Stimulated activated naive B cell treated with anti-CD40 and anti-IgM and Interleukin-4, amounts not matched to agents 10 μg/mL and 1 μg/mL and 100 μg/mL, for 72 hours (primary cell): ENCODE data around the gene NTN1.

Experiments
- ATAC-seq, 2 donors: fragments of 150-1000 bp; cut with Tn5 transposase; replicated peaks; 2 replicates each; pipeline ENCODE4 v1.10.0; 2021; ENCODE audit warnings: moderate library complexity in 1 of 2
- DNase-seq: peaks from one replicate; pipeline ENCODE4 v3.0.0; 2021
- H3K27ac Mint-ChIP-seq: one replicate; pipeline ENCODE4 v1.8.0; 2022; ENCODE audit warnings: mild to moderate bottlenecking, mixed read lengths
- H3K27me3 Mint-ChIP-seq, 2 donors: one replicate each; pipeline ENCODE4 v1.8.0; 2022; ENCODE audit warnings: mixed read lengths in 2 of 2
- H3K36me3 Mint-ChIP-seq, 2 donors: one replicate each; pipeline ENCODE4 v1.8.0; 2022; ENCODE audit warnings: mixed read lengths in 2 of 2, mild to moderate bottlenecking in 1 of 2
- H3K4me1 Mint-ChIP-seq, 2 donors: one replicate each; pipeline ENCODE4 v1.8.0; 2022; ENCODE audit warnings: mixed read lengths in 2 of 2, mild to moderate bottlenecking in 1 of 2
- H3K4me3 Mint-ChIP-seq, 2 donors: one replicate each; pipeline ENCODE4 v1.8.0; 2022; ENCODE audit warnings: mild to moderate bottlenecking in 2 of 2, mixed read lengths in 2 of 2, moderate library complexity in 1 of 2
- H3K9me3 Mint-ChIP-seq, 2 donors: one replicate each; pipeline ENCODE4 v1.8.0; 2022; ENCODE audit warnings: mixed read lengths in 2 of 2, mild to moderate bottlenecking in 1 of 2

NTN1 gene

GRCh38 chr17:9221147-9221921, 200.0 kb downstream of the NTN1 start:
- Mint-ChIP-seq H3K9me3 (peaks cover 7 to 8% of the 10 kb centered on the region in 2 donors), H3K27me3 (no peaks in the 10 kb centered on the region), H3K4me3 (no peak overlapping the region), H3K4me1 (no peaks in the 10 kb centered on the region), H3K27ac (no peak overlapping the region), H3K36me3 (peaks cover 3 to 7% of the 10 kb centered on the region in 2 donors)
- DNase-seq: no peak
- ATAC-seq: no peak

GRCh38 chr17:9221922-9222180, 200.5 kb downstream of the NTN1 start:
- Mint-ChIP-seq H3K4me1 (no peaks in the 10 kb centered on the region), H3K9me3 (peaks cover 4% of the 10 kb centered on the region in 2 donors), H3K27ac (no peak overlapping the region), H3K4me3 (no peak overlapping the region), H3K36me3 (peaks cover 0 to 4% of the 10 kb centered on the region in 2 donors), H3K27me3 (no peaks in the 10 kb centered on the region)
- DNase-seq: no peak
- ATAC-seq: no peak

- Mint-ChIP-seq H3K36me3 (no peaks in the 10 kb centered on the region), H3K4me3 (no peak overlapping the region), H3K4me1 (no peaks in the 10 kb centered on the region), H3K9me3 (no peaks in the 10 kb centered on the region), H3K27me3 (no peaks in the 10 kb centered on the region), H3K27ac (no peak overlapping the region)
- ATAC-seq (no peak), DNase-seq (no peak)
Observed at GRCh38 chr17:9223531-9223930, 202.2 kb downstream of the NTN1 start.

- ATAC-seq: no peak
- H3K4me1 Mint-ChIP-seq: no peaks in the 10 kb centered on the region
- H3K9me3 Mint-ChIP-seq: no peaks in the 10 kb centered on the region
- H3K27ac Mint-ChIP-seq: no peak overlapping the region
- no peaks in the 10 kb centered on the region for H3K36me3 Mint-ChIP-seq
- no peaks in the 10 kb centered on the region for H3K27me3 Mint-ChIP-seq
- H3K4me3 Mint-ChIP-seq: no peak overlapping the region
- DNase-seq: no peak
Observed at GRCh38 chr17:9224485-9224884, 203.2 kb downstream of the NTN1 start.

GRCh38 chr17:9225305-9226101, 204.2 kb downstream of the NTN1 start:
- no peaks in the 10 kb centered on the region for H3K9me3 Mint-ChIP-seq
- no peaks in the 10 kb centered on the region for H3K27me3 Mint-ChIP-seq
- no peak overlapping the region for H3K27ac Mint-ChIP-seq
- H3K36me3 Mint-ChIP-seq: no peaks in the 10 kb centered on the region
- DNase-seq (no peak), ATAC-seq (no peak)
- no peaks in the 10 kb centered on the region for H3K4me1 Mint-ChIP-seq
- H3K4me3 Mint-ChIP-seq: no peak overlapping the region

- Mint-ChIP-seq H3K27me3 (no peaks in the 10 kb centered on the region), H3K4me1 (no peaks in the 10 kb centered on the region), H3K9me3 (no peaks in the 10 kb centered on the region), H3K27ac (no peak overlapping the region), H3K4me3 (no peak overlapping the region), H3K36me3 (no peaks in the 10 kb centered on the region)
- DNase-seq (no peak), ATAC-seq (peak in 1 of 2 donors; percentile 15)
Observed at GRCh38 chr17:9226130-9226793, 205.0 kb downstream of the NTN1 start.

GRCh38 chr17:9226794-9227135, 205.5 kb downstream of the NTN1 start:
- Mint-ChIP-seq H3K9me3 (no peaks in the 10 kb centered on the region), H3K4me1 (no peaks in the 10 kb centered on the region), H3K36me3 (no peaks in the 10 kb centered on the region), H3K27me3 (no peaks in the 10 kb centered on the region), H3K4me3 (no peak overlapping the region), H3K27ac (no peak overlapping the region)
- DNase-seq (no peak), ATAC-seq (peak in 1 of 2 donors; percentile 74)

GRCh38 chr17:9227819-9228407, 206.6 kb downstream of the NTN1 start:
- ATAC-seq: no peak
- Mint-ChIP-seq H3K9me3 (no peaks in the 10 kb centered on the region), H3K36me3 (no peaks in the 10 kb centered on the region), H3K27ac (no peak overlapping the region), H3K4me1 (no peaks in the 10 kb centered on the region), H3K27me3 (no peaks in the 10 kb centered on the region), H3K4me3 (no peak overlapping the region)
- no peak for DNase-seq

GRCh38 chr17:9228408-9229159, 207.3 kb downstream of the NTN1 start:
- H3K4me3 Mint-ChIP-seq: no peak overlapping the region
- DNase-seq (no peak), ATAC-seq (no peak)
- H3K27me3 Mint-ChIP-seq: peaks cover 4% of the 10 kb centered on the region in 2 donors
- H3K9me3 Mint-ChIP-seq: no peaks in the 10 kb centered on the region
- no peaks in the 10 kb centered on the region for H3K4me1 Mint-ChIP-seq
- H3K27ac Mint-ChIP-seq: no peak overlapping the region
- no peaks in the 10 kb centered on the region for H3K36me3 Mint-ChIP-seq

- Mint-ChIP-seq H3K4me1 (no peaks in the 10 kb centered on the region), H3K27ac (no peak overlapping the region), H3K4me3 (no peak overlapping the region), H3K9me3 (no peaks in the 10 kb centered on the region), H3K27me3 (peaks cover 11% of the 10 kb centered on the region in 2 donors), H3K36me3 (no peaks in the 10 kb centered on the region)
- no peak for DNase-seq
- no peak for ATAC-seq
Observed at GRCh38 chr17:9229160-9229825, 208.0 kb downstream of the NTN1 start.

GRCh38 chr17:9229826-9230201, 208.5 kb downstream of the NTN1 start:
- DNase-seq (no peak), ATAC-seq (no peak)
- no peaks in the 10 kb centered on the region for H3K4me1 Mint-ChIP-seq
- H3K4me3 Mint-ChIP-seq: no peak overlapping the region
- no peak overlapping the region for H3K27ac Mint-ChIP-seq
- peaks cover 14 to 16% of the 10 kb centered on the region in 2 donors for H3K27me3 Mint-ChIP-seq
- no peaks in the 10 kb centered on the region for H3K36me3 Mint-ChIP-seq
- no peaks in the 10 kb centered on the region for H3K9me3 Mint-ChIP-seq

GRCh38 chr17:9230346-9230745, 209.0 kb downstream of the NTN1 start:
- H3K27me3 Mint-ChIP-seq: peaks cover 14 to 21% of the 10 kb centered on the region in 2 donors
- no peaks in the 10 kb centered on the region for H3K36me3 Mint-ChIP-seq
- no peaks in the 10 kb centered on the region for H3K9me3 Mint-ChIP-seq
- DNase-seq (no peak), ATAC-seq (no peak)
- H3K4me3 Mint-ChIP-seq: no peak overlapping the region
- H3K4me1 Mint-ChIP-seq: no peaks in the 10 kb centered on the region
- H3K27ac Mint-ChIP-seq: no peak overlapping the region

GRCh38 chr17:9230861-9231260, 209.6 kb downstream of the NTN1 start:
- Mint-ChIP-seq H3K36me3 (no peaks in the 10 kb centered on the region), H3K27me3 (peaks cover 14 to 23% of the 10 kb centered on the region in 2 donors), H3K4me3 (no peak overlapping the region), H3K9me3 (no peaks in the 10 kb centered on the region), H3K4me1 (no peaks in the 10 kb centered on the region), H3K27ac (no peak overlapping the region)
- no peak for DNase-seq
- no peak for ATAC-seq
